Astrocyte (in vitro differentiated cells and primary cell): ENCODE data around the gene HES7. TPM values are rescaled to one million over a fixed set of nuclear protein-coding genes. Genes with fewer than 3 reads are reported as not detected.

ENCODE experiments used
- DNase-seq: peaks from one replicate; pipeline ENCODE4 v3.0.0-alpha.2; 2010; ENCODE audit warnings: low read depth
- FAIRE-seq: peaks from 2 replicates; lab custom pipeline; 2011; peaks lifted over from hg19 to GRCh38; lab: Jason Lieb, UNC
- H2AFZ ChIP-seq: 2 replicates; pipeline ENCODE4 v1.6.0; 2012; ENCODE audit warnings: low read depth, low read length, inconsistent platforms
- H3K27ac ChIP-seq: 2 replicates; pipeline ENCODE4 v1.5.1; 2011; ENCODE audit warnings: low read depth, low read length, inconsistent platforms
- H3K27me3 ChIP-seq: 2 replicates; pipeline ENCODE4 v1.6.0; 2011; ENCODE audit warnings: low read length, inconsistent platforms; ENCODE audit not compliant: insufficient read depth
- H3K36me3 ChIP-seq: 2 replicates; pipeline ENCODE4 v1.5.1; 2011; ENCODE audit warnings: low read length, inconsistent platforms; ENCODE audit not compliant: insufficient read depth
- H3K4me1 ChIP-seq: 2 replicates; pipeline ENCODE4 v1.5.1; 2011; ENCODE audit warnings: low read length, inconsistent platforms; ENCODE audit not compliant: insufficient read depth
- H3K4me2 ChIP-seq: 2 replicates; pipeline ENCODE4 v1.6.0; 2012; ENCODE audit warnings: low read length, inconsistent platforms
- H3K4me3 ChIP-seq: 2 replicates; pipeline ENCODE4 v1.5.1; 2011; ENCODE audit warnings: low read depth, mild to moderate bottlenecking, low read length, inconsistent platforms; ENCODE audit not compliant: insufficient read depth
- H3K79me2 ChIP-seq: 2 replicates; pipeline ENCODE4 v1.6.0; 2012; ENCODE audit warnings: mild to moderate bottlenecking, low read length, inconsistent platforms; ENCODE audit not compliant: insufficient read depth
- H3K9ac ChIP-seq: 2 replicates; pipeline ENCODE4 v1.6.0; 2012; ENCODE audit warnings: mild to moderate bottlenecking, low read length, inconsistent platforms
- H3K9me3 ChIP-seq: 2 replicates; pipeline ENCODE4 v1.5.1; 2012; ENCODE audit warnings: low read depth, mild to moderate bottlenecking, low read length, inconsistent platforms; ENCODE audit not compliant: insufficient read depth
- H4K20me1 ChIP-seq: 2 replicates; pipeline ENCODE4 v1.6.0; 2012; ENCODE audit warnings: low read length, inconsistent platforms; ENCODE audit not compliant: insufficient read depth
- H3K27ac Mint-ChIP-seq: one replicate; pipeline ENCODE4 v1.8.0; 2021; ENCODE audit warnings: mild to moderate bottlenecking, mixed read lengths; ENCODE audit not compliant: unreplicated experiment
- H3K27me3 Mint-ChIP-seq: one replicate; pipeline ENCODE4 v1.8.0; 2021; ENCODE audit warnings: low read depth, mixed read lengths; ENCODE audit not compliant: unreplicated experiment
- H3K36me3 Mint-ChIP-seq: one replicate; pipeline ENCODE4 v1.8.0; 2021; ENCODE audit warnings: low read depth, mixed read lengths; ENCODE audit not compliant: unreplicated experiment
- H3K4me1 Mint-ChIP-seq: one replicate; pipeline ENCODE4 v1.8.0; 2021; ENCODE audit warnings: low read depth, mixed read lengths; ENCODE audit not compliant: unreplicated experiment
- H3K4me3 Mint-ChIP-seq: one replicate; pipeline ENCODE4 v1.8.0; 2021; ENCODE audit warnings: mild to moderate bottlenecking, moderate library complexity, mixed read lengths; ENCODE audit not compliant: unreplicated experiment
- H3K9me3 Mint-ChIP-seq: one replicate; pipeline ENCODE4 v1.8.0; 2021; ENCODE audit warnings: mild to moderate bottlenecking, mixed read lengths; ENCODE audit not compliant: unreplicated experiment
- CTCF ChIP-seq: IDR thresholded peaks from 2 replicates; pipeline ENCODE4 v1.5.1; 2011; ENCODE audit warnings: low read depth, mild to moderate bottlenecking, inconsistent platforms, low read length, moderate library complexity; ENCODE audit not compliant: insufficient read depth
- EZH2 ChIP-seq: IDR thresholded peaks from 2 replicates; pipeline ENCODE4 v1.6.1; 2012; ENCODE audit warnings: mild to moderate bottlenecking, low read length, inconsistent platforms; ENCODE audit not compliant: insufficient read depth
- total RNA-seq: library from RNA; stranded (reverse); gene quantifications from 2 replicates; pipeline ENCODE4 v1.2.1, GENCODE V29; 2021

Gene HES7
- total RNA-seq, 1 donor from 2014 or later, result 0.64 TPM

GRCh38 chr17:8149419-8150193 is 25.7 kb upstream of the HES7 start:
- no peak for TF ChIP-seq EZH2
- TF ChIP-seq CTCF, result no peak

GRCh38 chr17:8148560-8148959 is 24.7 kb upstream of the HES7 start:
- Histone ChIP-seq H3K36me3 (peaks cover 3% of the 10 kb centered on the region), H3K79me2 (peaks cover 4% of the 10 kb centered on the region), H3K4me2 (no peak overlapping the region), H3K4me3 (no peak overlapping the region), H4K20me1 (peaks cover 17% of the 10 kb centered on the region), H3K9ac (no peak overlapping the region), H3K4me1 (peaks cover 29% of the 10 kb centered on the region), H3K9me3 (no peaks in the 10 kb centered on the region), H2AFZ (no peak overlapping the region), H3K27ac (no peak overlapping the region), H3K27me3 (no peaks in the 10 kb centered on the region)
- no peak overlapping the region for H3K4me3 Mint-ChIP-seq
- H3K27ac Mint-ChIP-seq, result no peak overlapping the region
- FAIRE-seq, result no peak
- TF ChIP-seq CTCF (no peak), EZH2 (no peak)
- peaks cover 9% of the 10 kb centered on the region for H3K4me1 Mint-ChIP-seq
- H3K9me3 Mint-ChIP-seq, result peaks cover 2% of the 10 kb centered on the region
- no peak for DNase-seq
- H3K27me3 Mint-ChIP-seq, result no peaks in the 10 kb centered on the region
- peaks cover 29% of the 10 kb centered on the region for H3K36me3 Mint-ChIP-seq

More at GRCh38 chr17:8149419-8150193, 25.7 kb upstream of the HES7 start:
- no peaks in the 10 kb centered on the region for H3K27me3 ChIP-seq
- FAIRE-seq, result no peak
- no peak for DNase-seq
- H3K79me2 ChIP-seq, result peaks cover 4% of the 10 kb centered on the region
- H3K4me1 ChIP-seq, result peaks cover 38% of the 10 kb centered on the region
- Mint-ChIP-seq H3K27ac (no peak overlapping the region), H3K27me3 (no peaks in the 10 kb centered on the region), H3K36me3 (peaks cover 24% of the 10 kb centered on the region), H3K4me1 (peaks cover 15% of the 10 kb centered on the region), H3K4me3 (no peak overlapping the region), H3K9me3 (peaks cover 2% of the 10 kb centered on the region)
- H2AFZ ChIP-seq, result no peak overlapping the region
- H4K20me1 ChIP-seq, result peaks cover 17% of the 10 kb centered on the region
- H3K4me3 ChIP-seq, result no peak overlapping the region
- H3K9ac ChIP-seq, result no peak overlapping the region
- peaks cover 3% of the 10 kb centered on the region for H3K36me3 ChIP-seq
- H3K27ac ChIP-seq, result no peak overlapping the region
- H3K4me2 ChIP-seq, result no peak overlapping the region
- no peaks in the 10 kb centered on the region for H3K9me3 ChIP-seq

- H3K9me3 ChIP-seq, result no peaks in the 10 kb centered on the region
- no peak overlapping the region for H3K27ac ChIP-seq
- H3K27ac Mint-ChIP-seq, result no peak overlapping the region
- peaks cover 3% of the 10 kb centered on the region for H3K36me3 ChIP-seq
- peaks cover 13% of the 10 kb centered on the region for H4K20me1 ChIP-seq
- H3K36me3 Mint-ChIP-seq, result peaks cover 29% of the 10 kb centered on the region
- peaks cover 22% of the 10 kb centered on the region for H3K4me1 ChIP-seq
- H3K4me3 Mint-ChIP-seq, result no peak overlapping the region
- H2AFZ ChIP-seq, result no peak overlapping the region
- peaks cover 4% of the 10 kb centered on the region for H3K79me2 ChIP-seq
- H3K27me3 Mint-ChIP-seq, result no peaks in the 10 kb centered on the region
- FAIRE-seq (no peak), DNase-seq (no peak)
- no peak overlapping the region for H3K9ac ChIP-seq
- TF ChIP-seq CTCF (no peak), EZH2 (no peak)
- H3K9me3 Mint-ChIP-seq, result peaks cover 2% of the 10 kb centered on the region
- H3K27me3 ChIP-seq, result no peaks in the 10 kb centered on the region
- H3K4me3 ChIP-seq, result no peak overlapping the region
- H3K4me2 ChIP-seq, result no peak overlapping the region
- H3K4me1 Mint-ChIP-seq, result peaks cover 4% of the 10 kb centered on the region
Measured at GRCh38 chr17:8147805-8148404, 24.0 kb upstream of the HES7 start.
